Bone marrow (tissue), 2 donors: ENCODE results near the gene GLOD4.
"Not testable (repeated sequence)": the region's sequence is repeated elsewhere in the genome, so short reads cannot be mapped to it uniquely, and the experiment has no call there.

Source experiments
- DNase-seq, 2 donors: peaks; one replicate each; lab custom pipeline; 2025; lab: John Stamatoyannopoulos, UW

Gene GLOD4

DNA sequence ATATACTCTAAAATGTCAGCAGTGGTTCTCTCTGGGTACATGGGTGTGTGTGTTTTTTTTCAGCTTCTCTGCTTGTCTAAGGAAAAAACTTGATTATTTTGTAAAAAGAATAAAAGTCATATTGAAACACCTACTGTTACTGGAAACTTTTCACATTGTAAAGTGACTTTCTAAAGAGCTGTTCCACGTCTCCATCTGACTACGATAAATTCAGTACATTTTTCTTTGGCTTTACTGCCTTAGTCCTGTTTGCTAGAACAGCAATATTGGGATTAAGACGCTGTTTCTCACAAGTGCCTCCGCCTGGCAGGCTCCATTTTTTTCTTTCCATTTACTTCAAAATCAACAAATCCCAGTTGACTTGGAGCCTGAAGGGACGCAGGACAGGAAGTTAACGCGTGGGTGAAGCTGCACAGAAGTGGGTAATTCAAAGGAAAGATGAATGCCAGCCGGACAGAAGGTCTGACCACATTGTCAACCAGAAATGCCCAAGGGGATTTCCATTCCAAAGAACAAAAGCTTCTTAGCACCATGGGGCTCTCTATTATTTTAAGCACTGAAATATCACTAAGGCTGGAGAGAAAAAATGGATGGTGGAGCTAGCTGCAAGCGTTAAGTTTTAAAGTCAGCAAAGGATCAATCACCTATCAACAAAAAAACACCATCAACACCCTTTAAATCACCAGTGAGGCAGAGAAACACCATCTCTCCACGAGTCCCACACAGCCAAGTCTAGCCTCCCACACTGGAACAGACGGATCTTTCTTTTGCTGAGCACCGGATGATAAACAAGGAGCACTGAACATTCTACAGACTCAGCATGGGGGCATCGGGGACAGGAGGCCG, 8.4 kb downstream of the GLOD4 start:
- DNase-seq: no peak

DNA sequence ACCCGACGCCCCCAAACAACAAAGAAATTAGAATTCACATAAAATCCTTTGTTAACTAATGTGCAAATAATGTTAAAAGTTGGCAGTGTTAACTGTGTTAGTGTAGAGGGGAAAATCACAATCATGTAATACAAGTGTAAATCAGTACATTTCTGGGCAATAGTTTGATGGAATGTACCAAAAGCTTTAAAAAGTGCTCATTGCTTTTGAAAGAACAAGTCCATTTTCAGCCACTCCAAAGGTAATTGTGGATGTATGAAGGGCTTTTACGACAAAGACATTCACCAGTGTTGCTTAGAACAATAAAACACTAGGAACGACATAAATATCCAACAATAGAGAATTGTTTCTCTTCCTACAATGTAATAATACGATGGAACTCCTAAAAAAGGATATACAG, 9.1 kb downstream of the GLOD4 start:
- DNase-seq: no peak

DNA sequence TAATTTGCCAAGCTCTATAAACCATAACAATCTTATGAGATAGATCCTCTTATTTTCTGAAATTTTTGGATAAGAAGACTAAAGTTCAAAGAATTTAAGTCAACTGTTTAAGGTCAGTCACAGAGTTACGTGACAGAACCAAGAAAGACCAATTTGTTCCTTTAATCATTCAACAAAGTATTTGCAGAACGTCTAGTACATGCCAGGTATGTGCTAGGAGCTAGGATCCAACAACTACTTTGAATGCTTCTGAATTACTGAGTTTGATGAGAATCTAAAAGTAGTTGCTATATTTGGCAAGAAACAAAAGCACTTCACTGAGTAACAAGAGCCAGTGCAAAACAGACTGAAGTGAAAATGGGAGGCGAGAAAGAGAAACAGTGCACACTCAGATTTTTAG, 15.0 kb downstream of the GLOD4 start:
- DNase-seq: no peak

DNA sequence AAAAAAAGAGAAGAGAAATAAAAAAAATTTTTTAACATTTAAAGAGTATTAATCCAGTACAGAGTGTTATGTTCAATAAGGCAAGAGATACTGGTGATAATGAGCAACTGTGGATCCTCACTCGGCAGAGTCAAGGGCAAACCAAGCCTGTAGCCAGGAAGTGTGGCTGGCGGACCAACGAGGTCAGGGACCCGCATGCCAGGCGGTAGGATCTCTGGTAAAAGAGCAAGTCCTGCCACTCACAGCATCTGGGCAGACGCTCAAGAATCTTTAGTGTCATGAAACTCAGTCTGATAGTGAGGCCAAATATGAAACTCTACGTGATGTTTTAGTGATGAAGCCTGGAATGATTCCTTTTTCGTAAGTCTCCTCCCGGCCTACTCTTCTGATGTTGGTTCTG, 21.7 kb downstream of the GLOD4 start:
- no peak for DNase-seq

DNA sequence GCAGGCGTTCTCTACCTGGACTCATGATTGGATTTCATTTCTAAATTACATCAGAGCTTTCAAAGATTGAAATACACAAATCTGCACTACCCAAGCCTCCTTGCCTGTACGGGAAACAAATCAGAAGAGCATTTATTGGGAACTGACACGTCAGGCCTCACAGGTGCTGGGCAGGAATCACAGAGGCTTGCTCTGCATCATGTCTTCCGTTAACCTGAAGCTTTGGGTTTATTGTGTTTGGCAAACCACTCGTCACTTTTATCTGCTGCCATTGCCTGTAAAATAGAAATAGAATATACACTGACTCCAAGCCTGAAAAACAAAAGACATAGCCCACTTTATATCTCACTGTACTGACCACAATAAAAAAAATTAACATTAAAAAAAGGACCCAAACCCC, 22.1 kb downstream of the GLOD4 start:
- no peak for DNase-seq

DNA sequence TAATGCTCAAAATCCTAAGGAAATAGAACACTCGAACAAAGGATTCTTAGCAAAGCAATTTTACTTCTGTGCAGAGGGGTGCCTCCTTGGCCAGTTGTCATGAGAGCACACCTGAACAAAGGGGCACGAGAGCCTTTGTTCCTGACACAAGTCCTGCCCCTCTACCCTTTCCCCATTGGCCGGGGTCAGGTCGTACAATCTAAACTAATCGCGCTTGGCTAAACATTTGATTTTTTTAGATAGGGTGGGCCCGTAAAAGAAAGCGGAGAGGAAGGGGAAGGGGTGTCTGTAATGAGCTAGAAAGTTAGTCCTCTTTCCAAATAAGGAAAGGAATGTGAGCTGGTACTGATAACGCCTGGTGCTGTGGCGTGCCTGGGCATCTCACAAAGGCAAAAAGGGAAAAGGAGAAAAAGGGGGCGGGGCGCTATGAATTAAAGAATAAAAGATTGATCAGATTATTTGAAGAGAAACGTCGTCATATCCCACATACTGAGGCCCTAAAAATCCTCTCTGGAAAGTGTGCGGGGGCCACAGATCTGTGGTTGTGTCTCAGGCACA, 26.0 kb downstream of the GLOD4 start:
- DNase-seq: not testable (repeated sequence)

DNA sequence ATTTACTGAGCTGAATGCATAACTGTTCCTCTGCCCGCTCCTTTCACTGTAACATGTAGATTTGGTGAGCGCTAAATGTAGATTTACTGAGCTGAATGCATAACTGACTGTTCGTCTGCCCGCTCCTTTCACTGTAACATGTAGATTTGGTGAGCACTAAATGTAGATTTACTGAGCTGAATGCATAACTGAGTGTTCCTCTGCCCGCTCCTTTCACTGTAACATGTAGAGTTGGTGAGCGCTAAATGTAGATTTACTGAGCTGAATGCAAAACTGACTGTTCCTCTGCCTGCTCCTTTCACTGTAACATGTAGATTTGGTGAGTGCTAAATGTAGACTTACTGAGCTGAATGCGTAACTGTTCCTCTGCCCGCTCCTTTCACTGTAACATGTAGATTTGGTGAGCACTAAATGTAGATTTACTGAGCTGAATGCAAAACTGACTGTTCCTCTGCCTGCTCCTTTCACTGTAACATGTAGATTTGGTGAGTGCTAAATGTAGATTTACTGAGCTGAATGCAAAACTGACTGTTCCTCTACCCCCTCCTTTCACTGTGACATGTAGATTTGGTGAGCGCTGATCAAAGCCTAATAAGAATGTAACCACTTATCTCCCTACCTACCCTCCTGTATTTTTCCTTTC, 26.6 kb downstream of the GLOD4 start:
- not testable (repeated sequence) for DNase-seq

DNA sequence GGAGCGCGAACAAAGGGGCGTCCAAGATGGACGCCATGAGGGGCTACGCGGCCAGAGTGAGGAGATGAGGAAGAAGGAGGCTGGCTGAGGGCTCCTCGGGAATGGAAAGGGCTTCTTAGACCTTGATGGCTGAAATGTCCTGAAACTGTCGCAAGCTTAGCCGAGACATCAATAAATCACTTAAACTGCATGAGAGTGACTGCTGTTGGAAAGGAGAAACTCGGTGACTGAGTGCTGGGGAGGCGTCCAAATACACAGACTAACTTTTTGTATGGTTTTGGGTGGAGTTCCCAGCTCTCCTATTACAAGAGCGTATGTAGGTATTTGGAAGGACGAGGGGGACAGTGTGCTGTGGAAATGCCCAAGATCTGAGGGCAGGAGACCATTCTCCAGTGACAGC, 28.7 kb downstream of the GLOD4 start:
- no peak for DNase-seq

DNA sequence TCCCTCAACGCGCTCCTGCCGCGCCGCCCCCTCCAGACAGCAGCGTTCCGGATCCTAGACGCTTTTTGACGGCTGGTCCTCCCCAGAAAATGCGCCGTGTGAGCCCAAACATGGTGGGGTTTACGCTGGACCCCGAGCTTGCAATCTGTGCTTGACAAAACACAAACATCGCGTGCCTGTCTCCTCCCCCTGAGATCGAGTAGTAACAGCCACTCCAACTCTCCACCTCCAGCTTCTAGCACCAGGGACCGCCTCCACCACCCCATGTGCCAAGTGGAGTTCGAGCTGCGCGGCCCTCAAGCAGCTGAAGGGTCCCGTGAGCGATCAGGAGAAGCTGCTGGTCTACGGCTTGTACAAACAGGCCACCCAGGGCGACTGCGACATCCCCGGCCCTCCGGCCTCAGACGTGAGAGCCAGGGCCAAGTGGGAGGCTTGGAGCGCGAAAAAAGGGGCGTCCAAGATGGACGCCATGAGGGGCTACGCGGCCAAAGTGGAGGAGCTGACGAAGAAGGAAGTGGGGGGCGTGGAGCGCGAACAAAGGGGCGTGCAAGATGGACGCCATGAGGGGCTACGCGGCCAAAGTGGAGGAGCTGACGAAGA, 29.4 kb downstream of the GLOD4 start:
- DNase-seq: peak in 1 of 2 donors; percentile 26

DNA sequence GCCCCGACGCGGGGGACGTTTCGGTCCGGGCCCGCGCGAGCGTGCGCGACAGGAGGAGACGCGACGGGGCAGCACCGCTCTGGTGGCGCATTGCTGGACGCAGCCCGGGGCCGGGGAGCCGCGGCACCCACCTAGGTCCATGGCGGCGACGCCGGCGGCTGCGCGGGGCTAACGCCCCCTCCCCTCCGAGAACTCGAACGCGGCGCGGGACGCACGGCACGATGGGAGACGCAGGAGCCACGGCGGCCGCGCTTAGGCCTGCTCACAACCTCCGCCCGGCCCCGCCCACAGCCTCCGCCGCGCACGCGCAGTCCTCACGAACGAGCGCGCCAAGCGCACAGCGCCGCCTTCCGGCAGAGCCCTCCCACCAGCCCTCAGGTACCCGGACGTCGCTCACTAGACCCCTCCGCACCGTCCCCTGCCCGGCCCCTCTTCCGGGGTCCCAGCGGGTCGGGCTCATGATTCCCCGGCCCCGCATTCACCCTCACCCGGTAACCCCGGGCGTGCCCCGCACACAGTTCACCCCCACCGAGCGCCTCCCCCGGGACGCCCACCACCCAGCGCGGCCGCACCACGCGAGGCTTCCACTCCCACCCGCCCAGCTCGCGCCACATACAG, 30.0 kb downstream of the GLOD4 start, which contains the start of gene GEMIN4:
GEMIN4 (minus strand) TSS at position 263 of the 618 bp plus-strand sequence; CDS start at position 141, 122 bp downstream.
- peak; percentile 74 to 96 for DNase-seq

DNA sequence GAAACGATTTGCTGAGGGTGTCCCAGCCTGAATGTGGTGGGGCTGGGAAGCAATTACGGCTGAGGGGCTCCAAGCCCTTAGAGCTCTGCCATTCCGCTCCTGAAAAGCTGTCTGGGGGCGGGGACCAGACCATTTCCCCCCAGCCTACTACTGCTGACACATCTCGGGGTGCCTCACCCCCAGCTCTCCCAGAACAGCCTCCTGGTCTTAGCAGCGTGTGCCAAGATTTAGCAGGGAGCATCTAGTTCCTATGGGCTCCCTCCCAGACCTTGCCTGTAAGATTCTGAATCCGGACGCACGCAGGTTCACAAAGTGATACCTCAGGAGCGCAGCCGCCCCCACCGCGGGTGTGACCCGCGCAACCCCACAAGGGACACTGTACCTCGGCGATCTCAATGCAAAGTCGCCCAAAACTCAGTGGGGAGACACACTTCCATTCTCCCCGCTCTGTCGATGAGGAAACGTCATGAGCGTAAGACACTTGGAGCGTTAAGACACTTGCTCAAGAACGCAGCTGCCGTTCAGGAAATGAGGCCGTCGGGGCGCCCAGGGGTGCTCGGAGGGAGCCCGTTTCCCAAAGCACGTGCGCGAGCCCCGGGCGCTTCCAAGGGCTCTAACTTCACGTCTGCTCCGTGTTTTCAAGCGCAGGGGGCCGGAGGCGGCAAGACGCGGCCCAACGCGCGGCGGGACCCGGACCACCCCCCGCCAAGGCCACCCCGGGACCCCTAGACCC, 30.6 kb downstream of the GLOD4 start:
- no peak for DNase-seq

DNA sequence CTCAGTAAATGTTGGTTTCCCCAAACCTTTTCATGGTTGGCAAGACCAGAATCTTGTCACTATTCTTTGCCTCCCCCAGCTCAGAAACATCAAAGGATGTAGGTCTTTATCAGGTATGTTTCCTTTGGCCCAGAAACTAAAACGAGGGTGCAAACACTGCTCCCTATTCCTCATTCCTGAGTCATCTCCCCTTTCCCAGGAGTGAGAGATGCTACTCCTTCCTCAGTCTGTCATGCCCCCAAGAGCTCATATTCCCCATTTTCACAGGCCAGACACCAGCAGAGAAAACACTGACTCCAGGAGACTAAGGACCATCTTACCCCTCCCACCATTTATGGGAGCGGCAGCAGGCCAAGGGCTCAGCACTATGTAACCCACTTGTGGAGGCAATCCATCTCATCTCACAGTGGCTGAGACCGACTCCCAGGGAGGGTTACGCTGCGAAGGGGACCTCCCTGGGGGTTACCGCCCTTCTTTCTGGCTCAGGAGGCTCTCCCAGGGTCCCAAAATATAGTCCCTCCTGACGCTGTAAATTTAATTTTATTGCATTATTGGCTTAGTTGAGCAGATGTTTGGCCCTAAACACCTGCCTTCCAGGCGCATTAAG, 31.5 kb downstream of the GLOD4 start:
- no peak for DNase-seq

DNA sequence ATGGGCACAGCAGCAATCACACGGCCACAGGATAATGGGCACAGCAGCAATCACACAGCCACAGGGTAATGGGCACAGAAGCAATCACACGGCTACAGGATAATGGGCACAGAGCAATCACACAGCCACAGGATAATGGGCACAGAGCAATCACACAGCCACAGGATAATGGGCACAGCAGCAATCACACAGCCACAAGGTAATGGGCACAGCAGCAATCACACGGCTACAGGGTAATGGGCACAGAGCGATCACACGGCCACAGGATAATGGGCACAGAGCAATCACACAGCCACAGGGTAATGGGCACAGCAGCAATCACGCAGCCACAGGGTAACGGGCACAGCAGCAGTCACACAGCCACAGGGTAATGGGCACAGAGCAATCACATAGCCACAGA, 32.7 kb downstream of the GLOD4 start:
- not testable (repeated sequence) for DNase-seq

DNA sequence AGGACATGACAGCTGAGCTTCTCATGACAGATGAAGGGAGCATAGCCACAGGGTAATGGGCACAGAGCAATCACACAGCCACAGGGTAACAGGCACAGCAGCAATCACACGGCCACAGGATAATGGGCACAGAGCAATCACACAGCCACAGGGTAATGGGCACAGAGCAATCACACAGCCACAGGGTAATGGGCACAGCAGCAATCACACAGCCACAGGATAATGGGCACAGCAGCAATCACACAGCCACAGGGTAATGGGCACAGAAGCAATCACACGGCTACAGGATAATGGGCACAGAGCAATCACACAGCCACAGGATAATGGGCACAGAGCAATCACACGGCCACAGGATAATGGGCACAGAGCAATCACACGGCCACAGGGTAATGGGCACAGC, 33.5 kb downstream of the GLOD4 start:
- not testable (repeated sequence) for DNase-seq

DNA sequence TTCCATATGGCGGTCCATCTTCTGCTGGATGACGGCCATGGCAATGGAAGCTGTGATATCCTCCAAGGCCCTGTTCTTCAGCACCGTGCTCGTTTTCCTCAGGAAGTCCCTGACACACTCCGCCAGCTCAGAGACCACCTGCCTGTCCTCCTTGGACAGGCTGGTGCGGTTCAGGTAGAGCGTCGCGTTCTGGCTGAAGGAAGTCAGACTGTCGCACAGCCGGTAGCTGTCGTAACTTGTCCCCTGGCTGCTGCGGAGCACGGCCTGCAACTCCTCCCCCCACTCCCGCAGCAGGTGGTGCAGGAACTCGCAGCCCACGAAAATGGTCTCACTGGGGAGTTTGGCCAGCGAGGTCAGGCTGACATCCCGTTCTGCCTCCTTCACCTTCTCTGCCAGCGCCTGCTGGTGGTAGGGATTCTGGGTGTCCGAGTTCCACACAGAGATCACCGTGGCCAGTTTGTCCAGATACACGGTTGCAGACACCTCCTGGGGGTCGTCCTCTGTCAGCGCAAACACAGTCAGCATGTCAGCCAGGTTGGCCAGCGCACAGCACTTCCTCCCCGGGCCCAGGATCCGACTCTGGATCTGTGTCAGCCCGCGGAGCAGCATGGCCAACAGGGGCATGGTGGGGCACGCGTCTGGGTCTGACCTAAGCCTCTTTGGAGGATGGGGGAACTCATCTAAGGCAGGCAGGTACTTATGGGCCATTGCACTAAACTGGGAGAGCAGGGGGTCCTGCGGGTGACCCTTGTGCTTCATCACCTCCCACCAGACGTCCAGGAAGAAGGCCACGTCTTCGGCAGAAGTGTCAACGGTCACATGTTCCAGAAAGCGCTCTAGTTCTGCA, 35.1 kb downstream of the GLOD4 start:
- no peak for DNase-seq

DNA sequence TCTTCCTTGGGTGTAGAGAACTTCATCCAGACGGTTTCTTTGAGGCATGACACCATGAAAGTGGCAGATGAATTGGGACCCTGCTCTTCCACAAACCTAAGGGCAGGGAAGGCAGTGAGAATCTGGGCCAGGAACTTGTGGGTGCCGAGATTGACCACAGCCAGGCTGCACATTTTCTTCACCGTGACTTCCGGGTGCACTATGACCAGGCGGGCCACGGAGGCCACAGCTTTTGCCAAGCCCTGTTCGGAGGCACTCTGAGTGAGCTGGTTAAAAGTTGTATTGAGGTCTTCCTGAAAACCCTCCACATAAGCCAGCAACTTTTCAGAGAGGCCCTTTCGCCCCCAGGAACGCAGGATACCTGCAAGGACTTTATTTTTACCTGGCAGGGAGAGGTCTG, 35.9 kb downstream of the GLOD4 start:
- no peak for DNase-seq

DNA sequence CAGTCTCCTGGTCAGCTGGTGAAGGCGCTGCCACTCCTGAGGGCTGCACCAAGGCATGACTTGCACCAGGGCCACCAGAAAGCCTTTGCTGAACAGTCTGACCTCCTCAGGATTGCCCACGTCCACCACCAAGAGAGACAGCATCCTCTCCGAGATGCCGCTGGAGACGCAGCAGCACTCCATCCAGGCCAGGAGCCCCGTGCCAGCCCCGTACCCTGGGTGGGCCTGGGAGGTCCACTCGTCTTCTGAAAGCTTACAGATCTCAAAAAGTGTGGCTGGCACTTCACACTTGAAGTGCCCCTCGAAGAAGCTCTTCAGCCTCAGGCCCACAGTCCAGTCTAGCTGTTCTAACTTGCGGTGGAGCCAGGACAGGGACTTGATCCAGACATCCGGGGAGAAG, 36.7 kb downstream of the GLOD4 start:
- DNase-seq: no peak

DNA sequence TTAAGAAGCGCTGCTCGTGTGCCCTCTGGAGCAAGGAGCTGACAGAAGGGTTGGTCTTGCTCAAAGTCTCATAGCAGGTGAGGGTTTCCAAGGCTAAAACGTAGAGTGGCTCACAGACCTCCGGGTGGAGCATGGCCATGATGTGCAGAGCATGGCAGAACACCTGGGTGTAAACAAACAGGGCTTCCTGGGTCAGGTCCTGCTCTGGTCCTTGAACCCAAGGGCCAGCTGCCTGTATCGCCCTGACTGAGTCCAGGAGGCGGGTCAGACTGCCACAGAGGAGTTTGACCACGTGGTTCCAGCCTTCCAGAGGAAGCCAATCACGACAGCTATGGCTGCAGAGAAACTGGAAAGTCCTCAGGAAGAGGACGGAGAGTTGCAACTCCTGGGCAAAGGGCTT, 37.1 kb downstream of the GLOD4 start:
- DNase-seq: no peak

DNA sequence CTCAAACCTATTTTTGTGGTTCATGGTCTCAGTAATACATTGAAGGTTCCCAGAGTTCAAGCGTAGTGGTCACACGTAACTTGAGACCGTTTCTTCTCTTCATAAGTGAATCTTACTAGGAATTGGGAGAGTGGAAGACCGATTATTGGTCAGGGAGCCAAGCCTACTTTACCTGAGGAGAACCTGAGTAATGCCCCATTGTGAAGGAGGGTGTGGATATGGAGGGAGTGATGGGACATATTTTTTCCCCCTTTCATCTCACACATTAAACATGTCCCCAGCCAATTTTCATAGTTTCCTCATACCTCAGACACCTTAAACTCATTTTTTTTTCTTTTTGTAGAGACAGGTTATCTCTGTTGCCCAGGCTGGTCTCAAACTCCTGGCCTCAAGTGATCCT, 38.9 kb downstream of the GLOD4 start:
- no peak for DNase-seq

DNA sequence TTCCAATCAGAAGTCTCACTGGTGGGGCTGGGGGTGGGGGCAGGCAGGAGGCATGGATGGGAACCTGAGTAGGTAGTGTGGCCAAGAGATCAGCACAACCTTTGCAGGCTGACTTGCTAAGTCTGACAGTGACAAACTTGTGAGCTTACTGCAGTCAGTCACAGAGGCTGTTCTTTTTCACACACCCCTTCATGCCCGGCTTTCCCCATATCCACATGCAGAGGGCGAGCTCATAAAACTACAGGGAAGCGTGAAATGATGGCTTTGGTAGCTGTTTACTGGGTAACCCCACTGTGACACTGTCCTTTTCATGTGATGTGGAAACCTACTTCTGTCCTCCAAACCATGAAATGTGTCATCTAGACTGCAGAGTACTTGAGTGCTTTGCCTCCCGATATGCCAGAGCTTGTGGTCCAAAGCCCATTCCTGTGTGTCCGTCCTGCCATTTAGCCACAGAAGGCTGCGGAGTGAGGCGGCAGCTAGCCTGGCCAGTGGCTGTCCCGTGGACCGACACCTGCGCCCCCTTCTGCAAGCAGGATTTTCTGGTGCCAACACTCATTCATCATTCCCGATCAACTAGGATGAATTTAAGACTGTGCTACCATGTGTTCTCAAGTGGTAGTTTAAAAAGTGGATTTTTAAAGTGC, 39.8 kb downstream of the GLOD4 start:
- DNase-seq: no peak
